Stimulated activated CD8-positive, alpha-beta memory T cell treated with anti-CD3 and anti-CD28 coated beads, Interleukin-7, amount 100 ng/mL, for 1 hour (primary cell): Measurements from ENCODE around the gene NAT14.
"Not testable (repeated sequence)": the region's sequence is repeated elsewhere in the genome, so short reads cannot be mapped to it uniquely, and the experiment has no call there.

ENCODE experiments used
- DNase-seq, 2 donors: peaks; one replicate each; pipeline ENCODE4 v3.0.0-alpha.2; 2020; ENCODE audit warnings: low read depth in 2 of 2

The NAT14 gene

DNA sequence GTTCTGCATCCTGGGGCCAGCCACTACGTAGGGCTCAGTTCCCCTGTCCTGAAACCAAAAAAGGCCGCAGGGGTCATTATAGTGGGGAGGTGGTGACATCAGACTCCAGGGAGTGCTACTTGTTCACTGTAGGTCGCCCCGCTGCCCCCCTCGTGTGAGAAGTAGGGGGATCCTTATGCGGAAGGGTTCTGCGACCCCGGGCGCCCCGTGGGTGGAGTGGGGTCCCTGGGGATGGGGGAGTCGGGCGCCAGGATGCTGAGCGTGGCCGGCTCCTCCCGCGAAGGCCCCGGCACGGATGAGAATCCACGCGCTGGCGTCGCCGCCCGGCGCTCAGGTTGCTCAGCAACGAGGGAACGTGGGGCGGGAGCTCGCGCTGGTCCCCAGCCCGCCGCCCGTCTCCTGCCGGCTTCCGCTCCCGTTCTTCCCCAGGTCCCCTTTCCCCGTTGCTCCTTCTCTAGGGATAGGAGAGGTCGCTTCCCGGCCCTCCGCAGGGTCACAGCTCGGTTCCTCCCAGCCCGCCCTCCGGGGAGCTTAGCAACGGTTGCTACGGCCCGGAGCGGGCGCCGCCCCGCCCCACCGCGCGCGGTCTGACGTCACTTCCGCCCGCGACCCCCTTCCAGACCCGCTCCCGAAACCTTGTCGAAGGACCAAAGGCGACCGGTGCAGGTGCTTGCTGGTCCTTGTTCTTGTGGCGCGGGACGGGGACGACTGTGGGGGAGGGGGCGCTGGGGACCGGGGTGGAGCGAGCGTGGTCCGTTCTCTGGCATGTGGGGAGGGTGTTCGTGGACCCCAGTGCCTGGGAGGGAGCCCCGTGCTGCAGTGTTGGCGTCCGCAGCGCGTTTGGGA lies at the start of gene NAT14:
NAT14 (plus strand) TSS at position 596 of the 846 bp plus-strand sequence. CDS start 521 bp downstream, outside the sequence.
- peak; percentile 19 to 40 for DNase-seq

GRCh38 chr19:55436847-55437246 lies 48.1 kb upstream of the NAT14 start:
- DNase-seq: no peak

- DNase-seq: no peak
Measured at GRCh38 chr19:55437410-55437809, 47.6 kb upstream of the NAT14 start.

- no peak for DNase-seq
Measured at GRCh38 chr19:55439052-55439451, 45.9 kb upstream of the NAT14 start.

DNA sequence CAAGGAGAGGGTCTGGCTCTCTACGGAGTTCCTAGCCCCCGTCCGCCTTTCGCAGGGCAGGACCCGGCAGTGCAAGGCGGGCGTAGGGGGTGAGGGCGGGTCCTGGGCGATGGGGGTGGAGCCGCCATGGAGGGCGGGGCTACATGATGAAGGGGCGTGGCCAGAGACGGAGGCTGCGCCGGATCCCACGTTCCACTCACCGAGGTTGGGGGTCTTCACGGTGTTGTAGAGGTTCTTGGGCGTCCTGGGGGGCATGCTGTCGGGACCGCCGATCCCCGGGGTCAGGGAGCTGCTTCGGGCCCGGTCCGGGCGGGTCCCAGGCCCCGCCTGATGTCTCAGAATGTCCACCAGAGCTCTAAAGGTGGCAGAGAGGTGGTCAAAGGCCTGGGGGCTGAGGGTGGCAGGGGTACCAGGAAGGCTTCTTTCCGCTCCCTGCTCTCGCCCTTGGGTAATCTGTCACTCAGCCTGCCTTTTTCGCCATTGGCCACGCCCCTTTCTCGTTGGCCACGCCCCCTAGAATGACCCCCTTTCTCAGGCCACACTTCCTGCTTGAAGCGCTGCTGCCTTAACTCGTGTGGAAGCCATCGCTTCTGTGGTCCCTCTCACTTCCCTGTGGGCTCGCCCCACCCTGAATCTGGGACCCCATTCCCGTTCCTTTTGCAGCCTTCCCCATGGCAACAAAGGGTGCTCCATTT lies 44.4 kb upstream of the NAT14 start:
- DNase-seq: no peak

- DNase-seq: no peak
Measured at GRCh38 chr19:55441319-55441691, 43.7 kb upstream of the NAT14 start.

DNA sequence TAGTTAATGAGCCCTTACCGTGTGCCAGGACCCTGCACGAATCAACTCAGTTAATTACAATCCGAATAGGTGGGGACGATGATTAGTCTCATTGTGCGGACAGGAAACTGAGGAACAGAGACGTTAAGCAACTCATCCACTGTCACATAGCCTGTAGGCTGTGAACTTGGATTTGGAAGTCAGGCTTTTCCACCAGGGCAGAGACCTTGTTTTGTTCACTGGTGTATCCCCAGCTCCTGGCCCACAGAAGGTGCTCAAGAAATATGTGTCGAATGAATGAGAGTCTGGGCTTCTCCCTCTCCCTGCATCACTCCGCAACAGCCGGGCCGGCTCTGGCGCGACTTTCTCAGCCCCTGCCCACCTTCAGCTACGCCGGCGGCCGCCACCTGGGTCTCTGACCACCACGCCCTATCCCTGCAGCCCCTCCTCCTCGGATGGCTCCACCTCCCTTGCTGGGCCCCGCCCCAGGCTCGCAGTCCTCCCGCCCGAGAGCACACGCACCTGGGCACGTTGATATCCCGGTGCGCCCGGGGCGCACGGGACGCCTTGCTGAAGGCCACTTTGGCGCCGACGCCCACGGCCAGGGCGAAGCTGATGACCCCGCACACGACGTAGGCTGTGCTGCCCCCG lies 43.2 kb upstream of the NAT14 start:
- DNase-seq: no peak

- no peak for DNase-seq
Measured at GRCh38 chr19:55442372-55442961, 42.5 kb upstream of the NAT14 start.

GRCh38 chr19:55443045-55443823 lies 41.8 kb upstream of the NAT14 start, which contains the start of gene SHISA7:
Gene SHISA7, minus strand, starts transcription at chr19:55443300. Its CDS starts 437 bp downstream, at chr19:55442863.
- DNase-seq: no peak

- DNase-seq: no peak
Measured at GRCh38 chr19:55443824-55444480, 41.0 kb upstream of the NAT14 start.

DNA sequence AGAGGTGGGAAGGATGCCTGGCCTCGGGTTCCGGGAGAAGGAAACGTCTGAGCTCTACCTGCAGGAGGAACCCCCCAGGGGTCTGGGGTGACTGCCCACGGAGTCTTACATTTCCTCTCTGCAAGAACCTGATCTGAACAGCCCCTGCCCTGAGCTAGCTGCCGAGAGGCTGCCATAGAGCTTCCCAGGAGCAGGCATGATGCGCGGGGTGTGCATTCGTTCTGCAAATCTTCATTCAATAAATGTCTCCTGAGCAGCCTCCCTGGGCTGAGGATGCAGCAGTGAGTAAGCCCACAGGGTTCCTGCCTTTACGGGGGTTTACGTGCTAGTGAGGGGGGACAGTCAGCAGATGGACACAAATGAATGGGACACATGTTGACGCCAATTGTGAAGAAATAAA lies 40.3 kb upstream of the NAT14 start:
- no peak for DNase-seq

DNA sequence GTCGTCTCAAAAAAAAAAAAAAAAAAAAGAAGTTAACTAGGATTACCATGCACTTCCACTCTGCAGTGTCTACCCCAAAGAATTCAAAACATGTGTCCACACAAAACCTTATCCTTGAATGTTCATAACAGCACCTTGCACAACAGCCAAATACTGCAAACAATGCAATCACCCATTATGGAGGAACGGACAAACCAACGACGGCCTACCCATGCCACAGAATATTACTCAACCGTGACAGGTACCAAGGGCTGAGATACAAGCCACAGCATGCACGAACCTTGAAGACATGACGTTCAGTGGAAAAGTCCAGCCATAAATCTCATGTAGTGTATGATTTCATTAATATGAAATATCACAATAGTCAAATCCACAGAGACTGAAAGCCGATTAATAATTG lies 38.9 kb upstream of the NAT14 start:
- DNase-seq: no peak

DNA sequence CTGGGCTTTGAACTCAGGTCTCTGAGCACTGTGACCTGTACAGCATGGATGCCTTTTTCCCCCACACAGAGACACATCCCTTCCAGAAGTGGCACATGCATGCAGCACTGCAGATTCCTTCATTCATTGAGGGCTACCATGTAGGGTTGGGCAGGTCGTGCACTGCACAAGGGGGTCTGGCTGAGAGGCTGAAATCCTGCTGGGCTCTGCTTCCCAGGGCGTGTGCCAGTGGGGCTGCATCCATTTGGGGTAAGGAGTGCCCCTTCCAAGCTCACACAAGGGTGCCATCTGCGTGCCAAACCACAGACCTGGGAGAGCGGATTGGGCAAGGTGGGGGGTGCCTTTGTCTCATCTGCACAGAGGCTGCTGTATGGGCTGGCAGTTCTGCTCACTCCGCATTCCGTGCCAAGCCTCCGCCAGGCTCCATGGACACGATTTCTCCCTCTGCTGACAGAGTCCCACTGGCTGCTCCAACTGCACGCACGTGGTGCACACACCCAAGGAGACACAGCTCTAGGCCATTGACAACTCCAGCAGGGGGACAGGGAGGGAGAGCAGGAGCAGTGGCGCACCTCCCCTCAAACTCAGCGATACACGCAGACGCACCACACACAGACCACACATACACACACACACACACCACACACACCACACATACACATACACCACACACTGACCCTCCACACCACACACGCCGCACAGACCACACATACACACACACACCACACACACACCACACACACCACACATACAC lies 37.4 kb upstream of the NAT14 start:
- DNase-seq: no peak

DNA sequence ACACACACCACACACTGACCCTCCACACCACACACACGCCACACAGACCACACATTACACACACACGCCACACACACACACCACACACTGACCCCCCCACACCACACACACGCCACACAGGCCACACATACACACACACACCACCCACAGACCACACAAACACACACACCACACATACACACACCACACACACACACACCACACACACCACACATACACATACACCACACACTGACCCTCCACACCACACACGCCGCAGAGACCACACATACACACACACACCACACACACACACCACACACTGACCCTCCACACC lies 36.9 kb upstream of the NAT14 start:
- not testable (repeated sequence) for DNase-seq

- no peak for DNase-seq
Measured at GRCh38 chr19:55449469-55449868, 35.5 kb upstream of the NAT14 start.

DNA sequence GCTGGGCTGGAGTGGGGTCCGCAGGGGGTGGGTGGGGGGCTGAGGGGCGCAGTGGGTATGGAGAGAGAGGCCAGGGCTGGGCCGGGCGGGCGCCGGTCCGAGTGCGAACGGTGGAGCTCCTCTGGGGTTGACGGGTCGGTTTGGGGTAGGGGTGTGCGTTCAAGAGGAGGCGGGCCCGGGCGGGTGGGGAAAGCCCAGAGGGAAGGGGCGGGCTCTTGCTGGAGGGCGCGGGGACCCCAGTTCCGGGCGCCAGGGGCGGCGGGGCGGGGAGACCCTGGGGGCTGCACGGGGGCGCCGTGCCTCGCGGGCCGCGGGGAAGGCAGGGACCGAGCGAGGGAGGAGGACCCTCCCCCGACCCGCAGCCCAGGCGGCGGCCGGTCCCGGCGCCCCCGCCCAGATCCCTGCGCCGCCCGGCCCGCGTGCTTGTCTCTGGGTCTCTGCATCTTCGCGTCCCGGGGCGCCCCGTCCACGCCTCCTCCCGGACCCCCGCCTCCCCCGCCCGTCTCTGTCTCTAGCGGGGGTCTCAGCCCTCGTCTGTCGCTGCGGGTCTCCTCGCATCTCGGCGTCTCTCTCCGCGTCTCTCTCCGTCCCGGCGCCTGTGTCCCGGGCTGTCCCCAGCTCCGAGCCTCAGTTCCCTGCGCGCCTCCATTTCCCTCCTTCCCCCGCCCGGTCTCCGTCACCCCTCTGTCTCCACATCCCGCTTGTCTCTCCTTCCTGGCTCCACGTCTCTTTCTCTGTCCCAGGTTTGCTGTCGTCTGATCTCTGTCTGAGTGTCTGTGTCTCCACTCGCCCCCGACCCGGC lies 33.6 kb upstream of the NAT14 start:
- DNase-seq: no peak

GRCh38 chr19:55451965-55452748 lies 32.8 kb upstream of the NAT14 start:
- no peak for DNase-seq

GRCh38 chr19:55452749-55453346 lies 32.1 kb upstream of the NAT14 start:
- no peak for DNase-seq
